GM12878 (cell line): ENCODE data around the gene INAFM1. TPM values are rescaled to one million over a fixed set of nuclear protein-coding genes. Genes with fewer than 3 reads are reported as not detected.

Experiments used
- CBFB ChIP-seq: IDR thresholded peaks from 2 replicates; pipeline ENCODE4 v1.6.1; 2016; ENCODE audit warnings: antibody characterized with exemption, low read depth
- CBX3 ChIP-seq: fragments of 200-600 bp; sonication (generic); IDR thresholded peaks from 2 replicates; pipeline ENCODE4 v1.6.1; 2016; ENCODE audit warnings: low read depth, borderline replicate concordance
- CHD2 ChIP-seq: IDR thresholded peaks from 2 replicates; pipeline ENCODE4 v1.6.1; 2011; ENCODE audit warnings: low read depth, low read length, improper control_type of control experiment, borderline replicate concordance
- CHD4 ChIP-seq: fragments of 200-600 bp; sonication (generic); IDR thresholded peaks from 2 replicates; pipeline ENCODE4 v1.6.1; 2016; ENCODE audit warnings: mild to moderate bottlenecking
- DPF2 ChIP-seq: fragments of 450-650 bp; IDR thresholded peaks from 2 replicates; pipeline ENCODE4 v1.6.1; 2017; ENCODE audit warnings: mild to moderate bottlenecking
- EGR1 ChIP-seq, 2 experiments: IDR thresholded peaks; 1 replicate in 1 of 2; 2 replicates in 1 of 2; pipeline ENCODE4 v1.6.1; 2011 to 2012; ENCODE audit warnings: low read depth in 2 of 2, low read length in 2 of 2, borderline replicate concordance in 1 of 2, mild to moderate bottlenecking in 1 of 2, moderate library complexity in 1 of 2
- GATAD2B ChIP-seq: fragments of 450-650 bp; conservative IDR thresholded peaks from 2 replicates; pipeline ENCODE4 v1.6.1; 2017; ENCODE audit warnings: low read depth, mild to moderate bottlenecking, moderate library complexity
- KDM1A ChIP-seq: fragments of 200-600 bp; sonication (generic); IDR thresholded peaks from 2 replicates; pipeline ENCODE4 v1.6.1; 2016; ENCODE audit warnings: borderline replicate concordance
- MTA2 ChIP-seq: fragments of 450-650 bp; IDR thresholded peaks from 2 replicates; pipeline ENCODE4 v1.6.1; 2016; ENCODE audit warnings: low read depth, mild to moderate bottlenecking, moderate library complexity
- NBN ChIP-seq: fragments of 450-650 bp; IDR thresholded peaks from 2 replicates; pipeline ENCODE4 v1.6.1; 2016
- NFIC ChIP-seq: IDR thresholded peaks from 2 replicates; pipeline ENCODE4 v1.6.1; 2012; ENCODE audit warnings: low read depth, mild to moderate bottlenecking, inconsistent platforms, low read length, moderate library complexity
- NR2C2 ChIP-seq: IDR thresholded peaks from 2 replicates; pipeline ENCODE4 v1.6.1; 2011; ENCODE audit warnings: borderline replicate concordance, low read depth; ENCODE audit not compliant: control insufficient read depth, insufficient read length
- RAD21 ChIP-seq: IDR thresholded peaks from 2 replicates; pipeline ENCODE4 v1.6.1; 2011; ENCODE audit warnings: mild to moderate bottlenecking, low read depth, low read length, moderate library complexity; ENCODE audit not compliant: insufficient read depth
- SMAD5 ChIP-seq: IDR thresholded peaks from 2 replicates; pipeline ENCODE4 v1.6.1; 2016; ENCODE audit warnings: antibody characterized with exemption, low read depth
- STAT1 ChIP-seq: fragments of 450-650 bp; conservative IDR thresholded peaks from 2 replicates; pipeline ENCODE4 v1.6.1; 2014; ENCODE audit warnings: antibody characterized with exemption, mild to moderate bottlenecking
- SUPT20H ChIP-seq: IDR thresholded peaks from 2 replicates; pipeline ENCODE4 v1.6.1; 2011; ENCODE audit warnings: low read depth, mild to moderate bottlenecking, low read length, moderate library complexity, borderline replicate concordance; ENCODE audit not compliant: control insufficient read depth
- YY1 ChIP-seq: IDR thresholded peaks from 2 replicates; pipeline ENCODE4 v1.6.1; 2011; ENCODE audit warnings: low read depth, mild to moderate bottlenecking, low read length
- ZNF384 ChIP-seq: IDR thresholded peaks from 2 replicates; pipeline ENCODE4 v1.6.1; 2012; ENCODE audit warnings: low read depth, mild to moderate bottlenecking, low read length, improper control_type of control experiment, borderline replicate concordance
- polyA plus RNA-seq, 11 experiments: library from polyadenylated mRNA; depleted of rRNA in 4 of 11; unstranded in 6 of 11; stranded (reverse) in 5 of 11; fragments of >200 nt; fragmentation: Nextera tagmentation in 4 of 11; fragmentation: Illumina TruSeq in 1 of 11; extraction: Ambion mirVana in 4 of 11; extraction: Trizol in 1 of 11; gene quantifications; 1 replicate in 1 of 11; 2 replicates in 10 of 11; pipeline versions ENCODE4 v1.2.1 to v1.2.3, GENCODE V29; 2011 to 2016; ENCODE audit warnings: inconsistent platforms in 2 of 11, missing spikeins in 2 of 11, low read depth in 1 of 11
- total RNA-seq, 4 experiments: library from RNA; depleted of rRNA in 3 of 4; stranded (reverse); fragments of >200 nt in 3 of 4; fragmentation: Illumina TruSeq in 1 of 4; extraction: Trizol in 1 of 4; gene quantifications; 2 replicates each; pipeline versions ENCODE4 v1.2.1 to v1.2.3, GENCODE V29; 2013 to 2021
- TF ChIP-seq, protein P1 (sequence below): fragments of 450-650 bp; IDR thresholded peaks from 2 replicates; pipeline ENCODE4 v1.6.1; 2017; ENCODE audit warnings: mild to moderate bottlenecking, low read depth, inconsistent platforms; ENCODE audit not compliant: poor library complexity, severe bottlenecking
- TF ChIP-seq, protein P2 (sequence below): IDR thresholded peaks from 2 replicates; pipeline ENCODE4 v1.6.1; 2011; ENCODE audit warnings: borderline replicate concordance, low read depth, mild to moderate bottlenecking, moderate library complexity, low read length; ENCODE audit not compliant: insufficient read depth, poor library complexity, severe bottlenecking
- TF ChIP-seq, protein P3 (sequence below): fragments of 450-650 bp; IDR thresholded peaks from 2 replicates; pipeline ENCODE4 v1.6.1; 2017; ENCODE audit warnings: low read depth, mild to moderate bottlenecking, moderate library complexity

The INAFM1 gene
- total and polyA plus RNA-seq, 10 of the 15 experiments (the other 5 are each of a cell fraction or from before 2014, with no cell fraction given) = 0.57 to 6.8 (median 1.1) TPM; not detected in 1

DNA sequence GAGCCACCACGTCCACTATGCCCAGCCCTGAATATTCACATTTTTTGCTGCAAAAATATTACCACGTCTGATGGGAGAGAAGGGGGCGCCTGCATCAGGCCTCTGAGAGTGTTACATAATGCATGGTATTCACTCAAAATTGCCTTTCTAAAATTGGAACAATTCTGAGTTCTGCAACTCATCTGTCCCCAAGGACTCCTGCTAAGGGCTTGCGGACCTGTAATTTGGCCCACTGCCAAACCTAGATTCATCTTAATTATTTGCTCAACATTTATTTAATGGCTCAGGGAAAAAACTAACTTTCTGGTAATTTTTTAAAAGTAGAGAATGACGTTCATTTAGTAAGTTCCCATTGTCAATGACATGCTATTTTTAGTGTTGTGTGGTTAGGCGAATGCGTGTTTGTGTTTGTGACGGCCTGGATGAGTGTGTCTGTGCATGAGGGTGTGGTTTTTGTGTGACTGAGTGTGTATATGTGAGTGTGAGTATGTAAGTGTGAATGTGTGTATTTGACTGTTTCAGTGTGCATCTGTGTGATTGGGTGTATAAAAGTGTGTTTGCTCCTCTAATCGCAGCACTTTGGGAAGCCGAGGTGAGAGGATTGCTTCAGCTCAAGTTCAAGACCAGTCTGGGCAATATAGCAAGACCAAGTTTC is 8.8 kb downstream of the INAFM1 start (continued):
- TF ChIP-seq SUPT20H = no peak
- TF ChIP-seq CBX3 = no peak
- TF ChIP-seq, protein P1, sequence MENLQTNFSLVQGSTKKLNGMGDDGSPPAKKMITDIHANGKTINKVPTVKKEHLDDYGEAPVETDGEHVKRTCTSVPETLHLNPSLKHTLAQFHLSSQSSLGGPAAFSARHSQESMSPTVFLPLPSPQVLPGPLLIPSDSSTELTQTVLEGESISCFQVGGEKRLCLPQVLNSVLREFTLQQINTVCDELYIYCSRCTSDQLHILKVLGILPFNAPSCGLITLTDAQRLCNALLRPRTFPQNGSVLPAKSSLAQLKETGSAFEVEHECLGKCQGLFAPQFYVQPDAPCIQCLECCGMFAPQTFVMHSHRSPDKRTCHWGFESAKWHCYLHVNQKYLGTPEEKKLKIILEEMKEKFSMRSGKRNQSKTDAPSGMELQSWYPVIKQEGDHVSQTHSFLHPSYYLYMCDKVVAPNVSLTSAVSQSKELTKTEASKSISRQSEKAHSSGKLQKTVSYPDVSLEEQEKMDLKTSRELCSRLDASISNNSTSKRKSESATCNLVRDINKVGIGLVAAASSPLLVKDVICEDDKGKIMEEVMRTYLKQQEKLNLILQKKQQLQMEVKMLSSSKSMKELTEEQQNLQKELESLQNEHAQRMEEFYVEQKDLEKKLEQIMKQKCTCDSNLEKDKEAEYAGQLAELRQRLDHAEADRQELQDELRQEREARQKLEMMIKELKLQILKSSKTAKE = peak; percentile 34
- TF ChIP-seq SMAD5 = no peak
- TF ChIP-seq STAT1 = no peak
- no peak for TF ChIP-seq NR2C2
- no peak for TF ChIP-seq GATAD2B
- no peak for TF ChIP-seq DPF2
- TF ChIP-seq CHD4 = no peak
- no peak for TF ChIP-seq ZNF384
- TF ChIP-seq NBN = 0 out of 2 replicates have a peak, but pooled peaks have one; percentile 61
- TF ChIP-seq NFIC = no peak
- no peak for TF ChIP-seq YY1
- TF ChIP-seq, protein P2, sequence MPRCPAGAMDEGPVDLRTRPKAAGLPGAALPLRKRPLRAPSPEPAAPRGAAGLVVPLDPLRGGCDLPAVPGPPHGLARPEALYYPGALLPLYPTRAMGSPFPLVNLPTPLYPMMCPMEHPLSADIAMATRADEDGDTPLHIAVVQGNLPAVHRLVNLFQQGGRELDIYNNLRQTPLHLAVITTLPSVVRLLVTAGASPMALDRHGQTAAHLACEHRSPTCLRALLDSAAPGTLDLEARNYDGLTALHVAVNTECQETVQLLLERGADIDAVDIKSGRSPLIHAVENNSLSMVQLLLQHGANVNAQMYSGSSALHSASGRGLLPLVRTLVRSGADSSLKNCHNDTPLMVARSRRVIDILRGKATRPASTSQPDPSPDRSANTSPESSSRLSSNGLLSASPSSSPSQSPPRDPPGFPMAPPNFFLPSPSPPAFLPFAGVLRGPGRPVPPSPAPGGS = peak; percentile 20
- TF ChIP-seq RAD21 = no peak
- TF ChIP-seq EGR1 (IDR thresholded peaks at IDR 0.05; ENCODE audit: borderline replicate concordance in 1 of 2, low read depth in 2 of 2, low read length in 2 of 2) = no peak
- TF ChIP-seq CHD2 = no peak
- TF ChIP-seq, protein P3, sequence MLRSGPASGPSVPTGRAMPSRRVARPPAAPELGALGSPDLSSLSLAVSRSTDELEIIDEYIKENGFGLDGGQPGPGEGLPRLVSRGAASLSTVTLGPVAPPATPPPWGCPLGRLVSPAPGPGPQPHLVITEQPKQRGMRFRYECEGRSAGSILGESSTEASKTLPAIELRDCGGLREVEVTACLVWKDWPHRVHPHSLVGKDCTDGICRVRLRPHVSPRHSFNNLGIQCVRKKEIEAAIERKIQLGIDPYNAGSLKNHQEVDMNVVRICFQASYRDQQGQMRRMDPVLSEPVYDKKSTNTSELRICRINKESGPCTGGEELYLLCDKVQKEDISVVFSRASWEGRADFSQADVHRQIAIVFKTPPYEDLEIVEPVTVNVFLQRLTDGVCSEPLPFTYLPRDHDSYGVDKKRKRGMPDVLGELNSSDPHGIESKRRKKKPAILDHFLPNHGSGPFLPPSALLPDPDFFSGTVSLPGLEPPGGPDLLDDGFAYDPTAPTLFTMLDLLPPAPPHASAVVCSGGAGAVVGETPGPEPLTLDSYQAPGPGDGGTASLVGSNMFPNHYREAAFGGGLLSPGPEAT = no peak
- TF ChIP-seq CBFB = no peak
- peak; percentile 59; the same call in 1 of the 2 replicates for TF ChIP-seq MTA2
- TF ChIP-seq KDM1A = no peak
